UCSD-AML1 (cell line): ENCODE data around the gene AOPEP.

ENCODE experiments used
- DNase-seq: peaks from one replicate; lab custom pipeline; 2025; ENCODE audit not compliant: unreplicated experiment; lab: John Stamatoyannopoulos, UW

The AOPEP gene

DNA sequence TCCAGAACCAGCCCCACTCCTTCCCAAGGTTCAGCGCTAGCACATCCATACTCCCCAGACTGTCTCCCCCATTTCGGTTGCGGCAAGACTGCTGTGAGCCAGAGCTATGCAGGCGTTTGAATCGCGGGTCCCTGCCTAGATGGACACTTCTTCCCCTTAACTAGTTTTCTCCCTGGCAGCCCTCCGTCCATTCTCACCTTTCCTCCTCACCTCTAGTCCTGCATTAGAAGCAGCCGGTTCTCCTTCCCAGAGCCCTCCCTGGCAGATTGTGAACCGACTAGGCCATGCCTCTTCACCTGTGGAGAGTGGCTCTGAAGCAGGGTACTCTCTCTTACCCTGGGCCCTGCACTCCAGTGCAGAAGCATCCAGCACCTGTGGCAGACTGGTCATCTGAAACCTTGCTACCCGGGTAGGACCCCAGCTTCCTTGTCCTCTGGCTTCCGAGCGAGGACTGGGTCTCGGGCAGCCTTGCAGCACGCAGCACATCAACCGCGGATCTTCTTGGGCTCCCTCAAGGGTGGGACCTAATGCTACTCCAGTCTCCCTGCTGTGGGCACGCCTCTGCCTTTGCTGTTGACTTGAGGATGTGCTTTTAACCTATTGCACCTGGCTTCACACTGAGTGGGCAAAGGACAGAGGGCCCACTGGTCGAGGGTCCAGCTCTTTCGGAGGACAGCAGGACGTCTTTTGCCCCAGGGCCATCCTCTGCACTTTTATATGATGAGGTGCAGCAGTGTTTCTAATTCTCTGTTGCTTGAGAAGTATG lies 183.6 kb downstream of the AOPEP start:
- DNase-seq: no peak

DNA sequence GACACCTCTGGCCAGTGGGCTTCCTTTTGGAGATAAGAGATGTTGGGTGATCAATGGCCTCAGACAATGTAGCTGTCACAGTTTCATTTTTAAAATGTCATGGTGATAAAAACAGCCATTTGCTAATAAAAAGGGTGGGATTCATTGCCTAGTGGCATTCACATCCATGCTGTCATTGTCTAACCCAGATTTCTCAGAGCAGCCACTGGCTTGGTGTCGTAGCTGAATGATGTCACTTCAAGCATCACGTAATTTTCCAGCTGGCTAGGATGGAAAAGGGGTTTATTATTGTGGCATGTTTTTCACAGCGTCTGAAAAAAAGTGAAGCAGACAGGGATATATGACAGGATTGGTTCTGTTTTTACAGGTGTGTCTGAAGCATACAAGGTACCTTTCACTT lies 184.7 kb downstream of the AOPEP start:
- no peak for DNase-seq

DNA sequence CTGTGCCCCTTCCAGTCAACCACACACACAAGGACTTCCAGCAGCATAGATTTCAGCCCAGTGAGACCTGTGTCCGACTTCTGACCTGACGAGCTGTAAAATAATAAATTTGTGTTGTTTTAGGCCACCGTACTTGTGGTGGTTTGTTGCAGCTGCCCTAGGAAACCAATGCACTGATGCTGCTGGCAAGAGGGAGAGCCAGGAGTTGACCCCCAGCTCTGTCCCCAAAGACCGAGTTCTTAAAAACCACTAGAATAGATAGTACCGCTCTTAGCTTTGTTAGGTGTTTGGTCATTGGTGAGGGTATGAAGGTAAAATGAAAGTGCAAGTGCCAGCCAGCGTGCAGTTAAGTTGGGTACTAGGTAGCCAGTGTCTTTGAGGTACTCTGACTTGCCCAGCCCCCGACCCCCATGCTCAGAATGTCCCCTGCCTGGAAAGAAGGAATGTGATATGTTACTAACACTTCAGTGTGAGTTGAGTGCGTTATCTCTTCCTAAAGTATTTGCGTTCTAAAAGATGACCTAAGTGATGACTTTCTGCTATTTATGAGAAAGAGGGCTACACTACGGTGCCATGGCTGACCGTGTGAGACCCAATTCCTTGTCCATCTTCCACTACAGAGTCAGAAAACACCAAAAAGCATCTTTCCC lies 185.6 kb downstream of the AOPEP start:
- DNase-seq: no peak

DNA sequence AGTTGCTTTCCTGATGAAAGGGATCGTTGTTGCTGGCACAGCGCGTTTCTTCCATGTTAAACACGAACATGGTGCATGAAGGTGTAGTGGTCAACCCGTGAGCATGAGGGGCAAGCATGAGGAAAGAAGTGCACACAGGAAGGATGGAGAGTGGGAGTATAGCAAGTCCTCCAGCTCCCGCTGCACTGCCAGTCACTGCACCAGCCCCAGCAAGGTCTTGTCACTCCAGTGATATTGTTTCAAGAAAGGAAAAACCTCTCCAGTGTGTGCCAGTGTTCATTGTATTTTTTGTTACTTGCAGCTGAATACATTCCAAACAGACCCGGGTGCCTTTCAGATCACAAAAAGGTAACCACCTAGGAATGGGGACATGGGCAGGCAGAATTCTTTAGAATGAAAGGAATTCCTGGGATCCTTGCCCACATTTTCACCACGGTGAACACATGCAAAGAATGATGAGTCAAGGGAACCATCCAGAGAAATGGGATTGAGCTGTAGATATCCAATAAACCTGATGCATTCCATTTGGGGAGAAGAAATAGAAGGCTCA lies 186.3 kb downstream of the AOPEP start:
- no peak for DNase-seq

DNA sequence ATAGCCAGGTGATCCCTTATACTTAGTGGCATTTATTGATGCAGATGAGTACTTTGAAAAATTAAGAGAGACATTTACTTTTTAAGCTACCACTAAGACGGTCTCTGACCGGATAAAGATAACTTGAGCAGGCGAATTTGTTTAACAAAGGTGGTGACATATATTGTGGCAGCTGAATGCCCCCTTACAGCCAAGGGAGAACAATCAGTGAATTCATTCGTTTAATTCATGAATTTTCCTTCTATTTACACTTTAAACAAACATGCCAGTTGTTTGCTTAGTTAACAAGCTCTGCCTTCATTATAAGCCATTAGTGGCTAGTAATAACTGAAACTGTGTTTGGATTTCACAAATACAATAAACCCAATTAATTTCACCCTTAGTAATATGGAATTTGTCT lies 187.1 kb downstream of the AOPEP start:
- no peak for DNase-seq

DNA sequence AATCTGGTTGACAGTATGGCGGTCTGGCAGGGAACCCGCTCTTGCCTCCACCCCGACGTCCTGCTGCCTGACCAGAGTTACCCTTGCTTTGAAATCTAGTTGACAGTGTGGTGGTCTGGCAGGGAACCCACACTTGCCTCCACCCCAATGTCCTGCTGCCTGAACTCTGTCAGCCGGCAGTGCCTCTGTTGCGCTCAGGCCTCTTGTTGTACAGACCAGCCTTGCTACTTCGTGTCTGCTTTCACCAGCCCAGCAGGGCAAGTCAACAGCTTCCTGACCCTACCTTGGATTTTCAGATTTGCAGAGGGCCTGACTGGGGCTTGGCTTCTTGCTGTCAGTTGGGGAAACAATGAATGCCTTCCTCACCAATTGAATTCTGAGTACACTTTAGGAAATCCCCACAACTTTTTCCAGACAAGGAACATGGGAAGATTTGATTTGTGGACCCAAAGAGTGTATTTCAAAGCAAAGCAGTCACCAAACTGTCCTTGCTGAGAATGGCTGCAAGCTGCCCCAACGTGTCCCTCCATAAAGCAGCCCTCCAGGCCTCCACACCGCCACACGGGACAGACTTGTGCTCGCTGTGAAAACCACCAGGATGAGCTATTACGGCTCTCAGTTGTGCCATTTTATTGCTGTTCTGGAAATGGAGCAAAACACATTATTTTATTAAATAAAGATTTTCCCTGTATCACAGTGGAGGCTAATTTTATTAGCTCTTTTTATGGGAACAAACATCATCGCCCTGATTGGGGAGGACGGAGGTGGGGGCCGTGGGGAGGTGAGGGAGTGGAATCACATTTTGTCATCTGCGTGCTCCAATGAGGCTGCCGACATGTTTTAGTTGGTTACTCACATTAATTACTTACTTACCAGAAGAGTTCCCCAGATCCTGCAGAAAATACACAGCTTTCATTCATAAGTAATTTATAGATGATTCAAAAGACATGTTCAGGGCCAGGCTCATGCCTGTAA lies 189.3 kb downstream of the AOPEP start:
- DNase-seq: no peak

DNA sequence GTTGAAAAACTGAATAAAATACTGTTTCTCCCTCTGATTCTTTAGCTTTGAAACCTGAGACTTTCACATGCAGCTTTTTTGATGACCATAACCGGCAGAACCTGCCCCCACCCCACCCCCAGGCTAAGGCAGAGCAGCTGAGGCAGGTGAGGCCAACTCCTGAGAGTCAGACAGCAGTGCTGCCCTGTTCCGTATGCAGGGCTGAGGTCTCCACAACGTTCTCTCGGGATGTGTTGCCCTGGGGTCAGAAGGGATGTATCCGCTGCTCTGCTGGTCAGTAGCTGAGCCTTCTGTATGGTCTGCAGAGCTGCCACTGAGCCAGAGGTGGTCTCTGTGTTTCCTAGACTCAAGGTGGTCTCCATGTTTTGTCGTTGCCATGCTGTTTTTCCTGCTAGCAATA lies 190.5 kb downstream of the AOPEP start:
- no peak for DNase-seq

DNA sequence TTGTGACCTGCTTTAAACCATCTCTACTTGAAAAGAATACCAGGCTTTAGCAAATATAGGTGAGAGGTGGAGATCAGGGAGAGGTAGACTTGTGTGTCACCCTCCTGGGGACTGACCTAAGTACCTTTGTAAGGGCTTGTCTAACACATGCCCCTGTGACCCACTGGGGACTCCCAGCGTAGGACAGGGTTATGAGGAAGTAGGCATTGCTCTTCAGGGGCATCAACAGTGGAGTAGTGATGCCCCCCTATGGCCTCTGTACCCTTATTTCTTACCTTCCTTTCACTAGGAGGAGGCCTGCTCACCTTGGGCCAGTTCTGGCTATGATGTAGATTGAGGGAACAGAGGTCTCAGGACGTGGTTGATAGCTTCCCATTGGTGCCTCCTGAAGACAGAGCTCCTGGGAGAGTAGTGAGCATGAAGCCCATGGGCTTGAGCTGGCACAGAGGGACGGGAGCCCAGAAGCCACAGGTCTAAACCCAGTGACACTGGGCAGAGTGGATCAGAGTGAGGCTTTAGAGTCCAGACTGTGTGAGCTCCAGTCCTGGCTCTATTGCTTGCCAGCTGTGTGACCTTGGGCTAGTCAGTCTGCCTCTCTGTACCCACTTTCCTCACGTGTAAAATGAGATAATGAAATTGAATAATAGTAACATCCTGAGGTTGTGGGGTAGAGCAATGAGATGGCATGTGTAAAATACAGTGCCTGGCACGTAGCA lies 191.7 kb downstream of the AOPEP start:
- peak; percentile 22 for DNase-seq

DNA sequence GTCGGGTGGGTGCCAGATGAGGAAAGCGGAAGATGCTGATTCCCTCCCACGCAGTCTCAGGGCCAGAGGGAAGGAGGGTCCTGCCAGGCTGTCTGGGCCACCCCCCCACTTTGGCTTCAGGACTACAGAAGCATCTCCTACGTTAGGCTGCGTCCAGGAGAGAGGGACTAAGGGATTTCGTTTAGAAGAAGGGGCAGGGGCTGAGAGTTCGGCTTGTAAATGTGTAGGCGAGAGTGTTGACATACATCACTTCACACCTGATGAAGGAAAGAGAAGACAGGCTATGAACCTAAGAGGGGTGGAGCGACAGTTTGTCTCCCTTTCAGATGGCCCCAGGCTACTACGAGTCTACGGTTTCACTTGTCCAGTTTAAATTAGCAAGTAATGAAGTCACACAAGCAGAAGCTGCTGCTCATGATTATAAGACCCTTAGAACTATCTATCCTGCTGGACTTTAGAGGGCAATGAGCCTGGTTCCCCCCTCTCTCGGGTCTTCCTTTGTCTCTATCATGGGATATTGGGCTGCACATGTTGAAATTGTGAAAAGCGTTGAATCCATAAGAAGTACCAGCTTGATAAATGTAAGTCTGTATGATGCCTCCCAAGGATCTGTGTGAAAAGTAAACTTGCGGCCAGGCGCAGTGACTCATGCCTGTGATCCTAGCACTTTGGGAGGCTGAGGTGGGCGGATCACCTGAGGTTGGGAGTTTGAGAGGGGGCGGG lies 193.0 kb downstream of the AOPEP start:
- no peak for DNase-seq

DNA sequence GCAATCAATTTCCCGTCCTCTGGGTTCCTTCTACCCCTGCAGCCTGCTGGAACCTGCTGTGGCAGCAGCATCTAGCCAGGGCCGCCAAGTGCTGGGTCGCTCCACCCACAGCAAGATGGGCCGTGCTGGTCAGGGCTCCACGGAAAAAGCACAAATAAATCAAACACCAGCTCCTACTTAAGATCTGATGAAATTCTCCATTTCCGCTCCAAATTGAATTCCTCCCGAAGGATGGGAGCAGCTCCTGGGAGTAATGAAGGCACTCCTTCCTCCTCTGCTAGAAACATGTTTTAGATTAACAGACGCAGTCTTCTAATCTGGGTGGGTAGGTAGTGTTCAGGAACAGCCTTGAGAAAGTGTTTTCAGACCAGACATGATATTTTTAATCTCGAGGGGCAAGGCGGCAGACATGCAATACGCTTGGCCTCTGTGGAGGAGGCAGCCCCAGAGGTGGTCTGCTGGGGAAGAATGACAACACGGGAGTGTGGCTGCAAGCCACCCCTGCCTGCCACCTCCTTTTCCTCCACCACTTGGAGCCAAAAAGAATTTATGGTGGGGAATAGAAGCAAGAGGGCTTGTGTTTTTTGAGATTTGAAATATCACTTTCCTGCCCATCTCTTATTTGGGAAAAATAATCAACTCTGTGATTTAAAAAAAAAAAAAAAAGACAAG lies 194.1 kb downstream of the AOPEP start:
- DNase-seq: no peak

DNA sequence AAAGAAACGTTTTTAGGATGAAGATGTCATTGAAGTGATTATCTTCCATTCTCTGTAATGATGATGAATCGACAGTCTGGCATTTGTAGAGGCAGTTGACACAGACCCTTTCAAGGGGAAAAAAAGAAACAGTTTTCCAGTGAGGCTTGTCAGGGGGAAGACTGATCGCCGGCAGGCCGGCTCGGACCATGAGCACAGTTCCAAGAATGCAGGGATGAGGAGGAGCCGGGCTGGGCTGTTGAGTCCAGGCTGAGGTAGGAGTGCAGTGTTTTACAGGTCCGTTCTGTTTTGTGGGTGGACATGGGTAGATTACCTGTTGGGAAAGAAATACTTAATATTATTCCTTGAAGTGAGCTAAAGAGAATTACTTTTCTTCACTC lies 194.6 kb downstream of the AOPEP start:
- no peak for DNase-seq

DNA sequence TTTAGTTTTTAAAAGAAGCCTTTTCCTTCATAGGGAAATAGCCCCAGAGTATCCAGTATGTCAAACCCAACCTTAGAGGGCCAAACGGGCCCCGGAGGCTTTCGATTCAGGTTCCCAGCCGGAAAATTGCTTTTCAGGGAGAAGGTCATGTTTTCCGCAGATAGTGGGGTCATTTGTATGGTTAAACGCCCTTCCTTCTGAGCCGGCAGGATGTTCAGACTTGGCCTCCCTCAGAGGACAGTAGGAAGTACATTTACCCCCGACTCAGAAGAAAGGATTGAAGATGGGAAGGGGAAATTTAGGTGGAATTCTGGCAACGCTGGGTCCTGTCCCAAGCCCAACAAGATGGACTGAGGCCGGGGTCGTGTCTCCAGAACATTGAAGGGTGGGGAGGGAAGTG lies 195.2 kb downstream of the AOPEP start:
- DNase-seq: no peak

DNA sequence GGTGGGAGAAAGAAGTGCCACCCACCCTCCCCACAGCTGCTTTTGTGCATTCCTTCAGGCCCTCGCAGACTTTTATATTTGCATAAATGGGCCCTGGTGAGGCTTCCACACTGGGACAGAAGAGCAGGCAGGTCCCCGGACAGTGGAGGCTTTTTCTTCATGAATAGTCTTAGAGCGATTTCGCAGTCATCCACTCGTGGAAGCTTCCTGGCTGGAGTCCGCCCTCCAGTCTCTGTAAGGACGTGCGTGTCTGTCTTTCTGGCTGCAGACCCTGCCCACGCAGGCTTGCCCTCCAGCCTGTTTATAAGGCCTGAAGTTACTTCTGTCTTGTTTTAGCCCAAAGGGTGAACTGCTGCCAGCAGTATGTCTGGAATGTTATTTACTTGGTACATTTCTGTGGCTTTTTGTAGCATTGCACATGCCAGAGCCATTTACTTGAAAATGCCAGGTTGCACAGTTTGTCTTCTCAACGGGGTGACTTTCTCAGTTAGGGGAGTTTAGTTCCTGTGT lies 195.7 kb downstream of the AOPEP start:
- no peak for DNase-seq

DNA sequence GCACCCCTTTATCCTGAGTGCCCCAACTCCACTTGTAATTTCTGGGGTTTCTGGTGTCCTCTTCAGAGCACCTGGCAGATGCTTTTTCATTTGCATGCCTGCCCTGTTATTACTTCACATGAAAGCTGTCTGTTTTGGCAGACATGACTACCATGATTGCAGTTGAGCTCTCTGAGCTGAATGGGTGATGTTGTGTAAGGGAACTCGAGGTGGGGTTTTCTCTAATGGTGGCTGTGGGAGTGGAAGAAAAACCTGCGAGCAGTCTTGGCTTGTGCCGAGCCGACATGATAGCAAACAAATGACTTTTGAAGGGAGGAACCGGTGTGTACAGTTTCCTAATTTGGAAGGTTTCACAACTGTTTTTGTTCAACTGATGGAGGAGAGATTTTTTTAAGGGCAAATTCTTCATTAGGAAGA lies 196.2 kb downstream of the AOPEP start:
- no peak for DNase-seq

DNA sequence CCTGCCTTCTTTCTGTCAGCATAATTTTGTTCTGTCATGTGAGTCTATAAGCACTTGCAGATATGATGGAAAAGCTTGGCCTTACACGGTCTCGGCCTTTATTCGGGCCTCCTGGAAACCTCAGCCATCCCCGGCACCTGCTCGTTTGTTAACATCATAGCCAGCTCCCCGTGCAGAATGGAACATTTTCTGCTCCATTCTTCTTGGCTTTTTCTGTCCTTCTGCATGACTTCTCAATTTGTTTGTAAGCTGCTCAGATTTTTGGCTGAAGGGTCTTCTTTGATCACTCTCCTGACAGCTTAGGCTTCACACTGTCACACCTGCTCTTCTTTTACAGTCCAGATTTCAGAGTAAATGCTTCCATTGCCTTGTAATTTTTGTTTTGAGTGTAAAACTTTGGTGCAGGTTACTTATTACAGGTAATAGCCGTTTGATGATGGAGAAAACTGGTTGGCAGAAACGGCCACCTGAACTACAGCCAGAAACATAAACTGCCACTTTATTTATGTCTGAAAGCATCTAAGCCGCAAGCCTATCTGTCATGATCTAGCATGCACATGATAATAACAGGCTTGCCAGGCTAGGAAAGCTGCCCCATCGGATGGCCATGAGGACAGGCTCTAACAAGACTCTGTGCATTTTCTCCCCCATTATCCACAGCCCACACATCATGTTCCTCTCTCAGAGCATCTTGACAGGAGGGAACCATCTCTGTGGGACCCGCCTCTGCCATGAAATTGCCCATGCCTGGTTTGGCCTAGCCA lies 197.0 kb downstream of the AOPEP start:
- no peak for DNase-seq

DNA sequence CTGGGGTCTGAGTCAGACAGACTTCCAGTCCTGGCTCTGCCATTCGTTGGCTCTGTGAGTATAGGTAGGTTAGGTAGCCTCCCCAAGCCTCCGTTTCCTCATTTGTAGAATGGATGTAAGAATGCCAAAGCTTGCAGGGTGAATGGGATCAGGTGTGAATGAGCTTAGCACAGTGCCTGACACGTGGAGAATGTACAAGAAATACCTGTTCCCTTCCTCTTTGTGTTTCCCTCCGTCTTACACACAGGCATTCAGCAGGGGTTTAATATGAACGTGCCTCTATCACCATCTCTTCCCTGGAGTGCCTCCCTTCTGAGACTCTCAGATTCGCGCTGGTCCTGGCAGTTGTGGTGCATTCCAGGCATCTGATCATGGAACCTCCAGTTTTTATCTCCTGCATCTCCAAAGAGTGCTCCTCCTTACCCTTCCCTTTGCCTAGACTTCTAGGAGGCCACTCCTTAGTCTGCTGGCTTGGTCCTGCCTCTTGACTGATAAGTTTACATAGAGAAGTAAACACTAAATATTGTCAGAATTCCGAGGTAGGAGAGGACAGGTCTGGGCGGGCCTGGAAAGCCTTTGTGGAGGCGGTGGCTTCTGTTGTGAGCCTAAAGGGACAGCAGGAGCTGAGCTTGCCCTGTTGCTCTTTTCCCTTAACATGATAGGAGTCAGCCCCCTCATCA lies 199.4 kb downstream of the AOPEP start:
- DNase-seq: no peak

DNA sequence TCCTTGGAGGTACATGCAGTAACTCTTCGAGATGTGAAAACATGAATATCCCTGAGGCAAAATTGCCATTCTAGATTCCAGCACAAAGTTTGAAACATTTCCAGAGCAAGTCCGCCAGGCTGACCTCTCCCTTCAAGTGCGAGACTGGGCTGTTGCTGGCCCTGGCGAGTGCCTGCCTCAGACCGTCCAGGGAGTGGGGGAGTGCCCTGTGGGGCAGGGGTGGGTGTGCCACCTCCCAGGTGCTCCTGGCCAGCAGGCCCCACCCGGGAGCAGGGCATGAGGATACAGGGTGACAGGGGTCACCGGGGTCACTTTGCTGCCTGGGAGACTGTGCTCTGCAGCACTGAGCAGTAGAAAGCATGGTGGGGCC lies 199.9 kb downstream of the AOPEP start:
- no peak for DNase-seq
